ENCODE measurements around the gene LASP1NB.
"Not testable (repeated sequence)": the region's sequence is repeated elsewhere in the genome, so short reads cannot be mapped to it uniquely, and the experiment has no call there.

LASP1NB gene

GRCh38 chr17:38916771-38917170 lies 8.6 kb upstream of the LASP1NB start:
- no peak for DNase-seq (ENCODE audit: low read depth in 2 of 3, low spot score in 1 of 3)

DNA sequence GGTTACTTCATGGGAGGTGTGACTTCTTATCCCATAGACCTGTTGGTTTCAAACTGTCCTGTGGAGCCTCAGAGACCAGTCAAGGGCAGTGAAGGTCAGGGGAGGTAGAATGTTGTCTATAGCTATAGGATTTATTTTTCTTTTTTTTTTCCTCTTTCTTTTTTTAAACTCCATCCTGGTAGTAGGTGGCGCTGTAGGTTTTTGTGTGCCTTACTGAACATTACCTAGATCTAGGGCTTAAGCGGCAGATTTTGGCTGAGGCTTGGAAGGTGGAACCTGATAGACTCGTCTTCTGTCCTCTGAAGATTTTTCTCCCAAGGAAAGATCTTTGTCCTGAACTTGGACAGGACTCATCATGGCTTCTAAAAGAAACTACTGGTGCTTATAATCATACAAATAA lies 8.2 kb upstream of the LASP1NB start:
- no peak for DNase-seq (ENCODE audit: low read depth in 2 of 3, low spot score in 1 of 3)

GRCh38 chr17:38918129-38918913 lies 7.1 kb upstream of the LASP1NB start:
- no peak for DNase-seq (ENCODE audit: low read depth in 2 of 3, low spot score in 1 of 3)

DNA sequence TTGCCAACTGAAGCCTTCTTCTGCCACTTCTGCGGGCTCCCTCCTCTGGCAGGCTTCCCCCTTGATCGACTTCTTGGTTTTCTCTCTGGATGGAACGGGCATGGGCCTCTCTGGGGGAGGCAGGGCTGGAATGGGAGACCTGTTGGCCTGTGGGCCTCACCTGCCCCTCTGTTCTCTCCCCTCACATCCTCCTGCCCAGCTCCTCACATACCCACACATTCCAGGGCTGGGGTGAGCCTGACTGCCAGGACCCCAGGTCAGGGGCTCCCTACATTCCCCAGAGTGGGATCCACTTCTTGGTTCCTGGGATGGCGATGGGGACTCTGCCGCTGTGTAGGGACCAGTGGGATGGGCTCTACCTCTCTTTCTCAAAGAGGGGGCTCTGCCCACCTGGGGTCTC lies 6.5 kb upstream of the LASP1NB start:
- no peak for DNase-seq (ENCODE audit: low read depth in 2 of 3, low spot score in 1 of 3)

DNA sequence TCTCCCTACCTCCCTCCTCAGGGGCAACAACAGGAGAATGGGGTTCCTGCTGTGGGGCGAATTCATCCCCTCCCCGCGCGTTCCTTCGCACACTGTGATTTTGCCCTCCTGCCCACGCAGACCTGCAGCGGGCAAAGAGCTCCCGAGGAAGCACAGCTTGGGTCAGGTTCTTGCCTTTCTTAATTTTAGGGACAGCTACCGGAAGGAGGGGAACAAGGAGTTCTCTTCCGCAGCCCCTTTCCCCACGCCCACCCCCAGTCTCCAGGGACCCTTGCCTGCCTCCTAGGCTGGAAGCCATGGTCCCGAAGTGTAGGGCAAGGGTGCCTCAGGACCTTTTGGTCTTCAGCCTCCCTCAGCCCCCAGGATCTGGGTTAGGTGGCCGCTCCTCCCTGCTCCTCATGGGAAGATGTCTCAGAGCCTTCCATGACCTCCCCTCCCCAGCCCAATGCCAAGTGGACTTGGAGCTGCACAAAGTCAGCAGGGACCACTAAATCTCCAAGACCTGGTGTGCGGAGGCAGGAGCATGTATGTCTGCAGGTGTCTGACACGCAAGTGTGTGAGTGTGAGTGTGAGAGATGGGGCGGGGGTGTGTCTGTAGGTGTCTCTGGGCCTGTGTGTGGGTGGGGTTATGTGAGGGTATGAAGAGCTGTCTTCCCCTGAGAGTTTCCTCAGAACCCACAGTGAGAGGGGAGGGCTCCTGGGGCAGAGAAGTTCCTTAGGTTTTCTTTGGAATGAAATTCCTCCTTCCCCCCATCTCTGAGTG lies 5.9 kb upstream of the LASP1NB start:
- no peak for DNase-seq (ENCODE audit: low read depth in 2 of 3, low spot score in 1 of 3)

GRCh38 chr17:38920374-38921291 lies 4.8 kb upstream of the LASP1NB start:
- DNase-seq (ENCODE audit: low read depth in 2 of 3, low spot score in 1 of 3), result no peak

DNA sequence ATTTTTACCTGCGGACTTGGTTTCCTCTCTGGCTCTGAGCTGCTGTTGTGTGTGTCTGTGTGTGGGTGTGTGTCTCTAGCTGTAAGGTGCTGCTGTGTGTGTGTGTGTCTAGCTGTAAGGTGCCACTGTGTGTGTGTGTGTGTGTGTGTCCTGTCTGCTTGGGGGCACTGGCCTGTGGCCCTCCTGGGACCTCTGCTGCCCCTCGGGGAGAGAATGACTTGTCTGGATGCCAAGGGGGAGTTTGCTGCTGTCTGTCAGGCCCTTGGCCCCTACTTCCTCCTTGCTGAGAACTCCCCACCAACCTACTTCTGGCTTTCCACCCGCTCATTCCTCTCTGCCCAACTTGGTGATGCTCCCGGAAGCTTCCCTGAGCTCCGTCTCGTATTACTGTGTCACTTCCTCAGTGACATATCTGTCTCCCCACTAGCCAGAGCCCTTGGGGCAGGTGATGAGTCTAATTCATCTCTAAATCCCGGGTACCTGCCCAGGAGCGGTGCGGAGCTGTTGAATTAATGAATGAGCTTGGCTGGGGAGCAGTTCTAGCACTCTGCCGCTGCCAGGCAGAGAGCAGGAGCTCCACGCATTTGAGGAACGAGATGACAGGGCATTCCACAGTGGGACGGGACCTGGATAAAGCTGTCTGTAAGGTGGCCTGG lies 3.5 kb upstream of the LASP1NB start:
- no peak for DNase-seq (ENCODE audit: low read depth in 2 of 3, low spot score in 1 of 3)

DNA sequence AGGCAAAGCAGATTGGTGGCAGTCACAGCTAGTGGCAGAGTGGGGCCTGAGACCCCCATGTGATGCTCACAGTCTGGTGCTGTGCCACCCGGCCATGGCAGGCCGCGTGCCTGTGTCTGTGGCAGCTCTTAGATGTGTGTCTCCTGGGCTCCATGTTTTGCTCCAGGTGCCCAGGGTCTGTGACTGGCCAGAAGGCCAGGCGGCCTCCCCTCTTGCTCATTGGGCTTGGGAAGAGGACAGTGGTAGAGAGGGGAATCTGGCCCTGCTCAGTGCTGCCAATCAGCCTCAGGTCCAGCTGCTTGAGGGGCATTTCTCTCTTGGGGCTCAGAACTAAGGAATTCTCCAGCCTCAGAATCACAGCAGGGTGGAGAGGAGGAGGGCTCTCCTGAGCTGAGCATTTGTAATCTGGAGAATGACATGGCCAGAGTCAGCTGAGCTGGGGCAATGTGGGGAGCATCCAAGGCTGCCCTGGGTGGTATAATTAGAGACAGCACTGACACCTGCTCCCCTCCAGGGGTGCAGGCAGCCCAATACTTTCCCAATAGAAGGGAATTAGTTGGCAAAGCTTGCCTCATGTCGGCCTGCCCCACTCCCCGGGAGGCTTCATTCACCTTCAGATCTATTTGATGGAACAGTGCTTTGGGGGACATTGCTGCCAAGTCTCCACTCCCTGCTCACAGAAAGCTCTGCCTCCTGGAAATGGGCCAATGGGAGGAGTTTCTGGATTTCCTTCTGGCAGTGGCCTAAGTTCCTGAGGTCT lies 2.7 kb upstream of the LASP1NB start:
- no peak for DNase-seq (ENCODE audit: low read depth in 2 of 3, low spot score in 1 of 3)

DNA sequence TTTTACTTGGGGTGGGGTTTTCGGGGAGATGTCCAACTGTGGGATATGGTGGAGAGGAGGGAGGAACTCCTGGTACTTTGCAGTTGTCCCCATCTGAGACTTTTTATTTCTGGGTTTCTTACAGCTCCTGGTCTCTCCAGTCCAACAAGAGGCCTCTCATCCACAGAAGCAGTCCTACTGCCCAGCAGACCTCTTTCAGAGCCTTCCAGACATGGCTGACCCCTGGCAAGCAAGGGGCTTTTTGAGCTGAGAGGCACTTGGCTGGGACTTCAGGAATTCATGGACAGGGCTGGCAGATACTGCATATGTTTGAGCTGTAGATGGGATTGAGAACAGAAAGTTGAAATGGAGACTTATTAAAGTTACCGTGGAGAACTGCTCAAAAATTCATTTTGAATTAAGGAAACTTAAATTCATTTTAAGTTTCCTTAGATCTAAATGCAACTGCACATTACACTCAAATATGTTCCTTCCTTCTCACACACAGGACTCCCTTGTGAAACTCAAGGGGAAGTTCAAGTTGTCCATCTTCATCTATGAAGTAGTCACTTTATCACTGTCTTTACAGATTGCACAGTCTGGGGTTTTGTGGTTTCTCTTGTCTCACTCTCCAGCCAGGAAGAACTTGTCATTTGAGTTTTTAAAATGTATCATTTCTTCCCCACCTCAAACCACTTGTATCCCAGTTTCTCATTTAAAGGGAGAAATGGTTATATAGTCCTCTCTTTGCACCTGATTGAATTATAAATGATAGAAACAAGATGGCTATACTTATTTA lies 1.1 kb downstream of the LASP1NB start:
- DNase-seq (ENCODE audit: low read depth in 2 of 3, low spot score in 1 of 3), result no peak

- not testable (repeated sequence) for DNase-seq (ENCODE audit: low read depth in 2 of 3, low spot score in 1 of 3)
Measured at GRCh38 chr17:38930782-38931181, 5.4 kb downstream of the LASP1NB start.

GRCh38 chr17:38933962-38934361 lies 8.5 kb downstream of the LASP1NB start:
- DNase-seq (ENCODE audit: low read depth in 2 of 3, low spot score in 1 of 3), result not testable (repeated sequence)

- no peak for DNase-seq (ENCODE audit: low read depth in 2 of 3, low spot score in 1 of 3)
Measured at GRCh38 chr17:38939987-38940386, 14.6 kb downstream of the LASP1NB start.

DNA sequence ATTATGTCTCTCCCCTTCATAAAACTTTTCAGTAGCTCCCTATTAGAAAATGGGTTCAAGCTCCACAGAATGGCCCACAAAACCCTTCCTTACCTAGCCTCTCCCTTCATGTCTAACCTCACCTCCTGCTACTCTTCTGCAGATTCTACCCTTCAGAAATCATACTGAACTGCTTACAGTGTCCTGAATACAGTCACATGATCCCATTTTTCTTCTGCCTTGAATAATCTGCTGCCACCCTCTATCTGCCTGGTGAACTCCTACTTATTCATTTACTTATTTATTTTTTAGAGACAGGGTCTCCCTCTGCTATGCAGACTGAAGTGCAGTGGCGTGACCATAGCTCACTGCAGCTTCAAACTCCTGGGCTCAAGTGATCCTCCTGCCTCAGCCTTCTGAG lies 15.0 kb downstream of the LASP1NB start:
- DNase-seq (ENCODE audit: low read depth in 2 of 3, low spot score in 1 of 3), result no peak

- no peak for DNase-seq (ENCODE audit: low read depth in 2 of 3, low spot score in 1 of 3)
Measured at GRCh38 chr17:38942696-38943334, 17.4 kb downstream of the LASP1NB start.

GRCh38 chr17:38943607-38944006 lies 18.2 kb downstream of the LASP1NB start:
- no peak for DNase-seq (ENCODE audit: low read depth in 2 of 3, low spot score in 1 of 3)

DNA sequence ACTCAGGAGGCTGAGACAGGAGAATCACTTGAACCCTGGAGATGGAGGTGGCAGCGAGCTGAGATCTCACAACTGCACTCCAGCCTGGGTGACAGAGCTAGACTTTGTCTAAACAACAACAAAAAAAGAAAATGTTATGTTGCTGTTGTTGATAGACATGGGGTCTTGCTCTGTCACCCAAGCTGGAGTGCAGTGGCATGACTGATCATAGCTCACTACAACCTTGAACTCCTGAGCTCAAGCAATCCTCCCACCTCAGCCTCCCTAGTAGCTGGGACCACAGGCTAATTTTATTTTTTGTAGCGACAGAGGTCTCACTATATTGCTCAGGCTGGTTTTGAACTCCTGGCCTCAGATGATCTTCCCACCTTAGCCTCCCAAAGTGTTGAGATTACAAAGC lies 21.8 kb downstream of the LASP1NB start:
- no peak for DNase-seq (ENCODE audit: low read depth in 2 of 3, low spot score in 1 of 3)

GRCh38 chr17:38953800-38954199 lies 28.4 kb downstream of the LASP1NB start:
- DNase-seq (ENCODE audit: low read depth in 2 of 3, low spot score in 1 of 3), result not testable (repeated sequence)

- no peak for DNase-seq (ENCODE audit: low read depth in 2 of 3, low spot score in 1 of 3)
Measured at GRCh38 chr17:38958326-38958725, 32.9 kb downstream of the LASP1NB start.

- DNase-seq (ENCODE audit: low read depth in 2 of 3, low spot score in 1 of 3), result no peak
Measured at GRCh38 chr17:38958756-38959155, 33.3 kb downstream of the LASP1NB start.
